Upper lobe of left lung (tissue), 4 donors: Measurements from ENCODE around the gene PELI2.

Source experiments
- CTCF ChIP-seq, 6 experiments: fragments of 450-650 bp in 4 of 6; fragments of 200-600 bp in 2 of 6; sonication (generic) in 2 of 6; IDR thresholded peaks; one replicate each; pipeline ENCODE4 v1.5.1; 2016 to 2019; ENCODE audit warnings: antibody characterized with exemption in 6 of 6
- EP300 ChIP-seq, 4 donors: sonication (generic); formaldehyde crosslinking; IDR thresholded peaks; one replicate each; pipeline ENCODE4 v1.5.1; 2017; ENCODE audit warnings: antibody characterized with exemption in 4 of 4, control low read depth in 2 of 4
- POLR2A ChIP-seq, 4 donors: fragments of 450-650 bp; IDR thresholded peaks; one replicate each; pipeline ENCODE4 v1.5.1; 2016 to 2017; ENCODE audit warnings: antibody characterized with exemption in 4 of 4, mild to moderate bottlenecking in 2 of 4
- POLR2AphosphoS5 ChIP-seq, 2 donors: sonication (generic); formaldehyde crosslinking; IDR thresholded peaks; one replicate each; pipeline ENCODE4 v1.5.1; 2017; ENCODE audit warnings: antibody characterized with exemption in 2 of 2

GRCh38 chr14:56143025-56143424 lies 24.8 kb downstream of the PELI2 start:
- TF ChIP-seq POLR2A (IDR thresholded peaks at IDR 0.05) (no peak), CTCF (IDR thresholded peaks at IDR 0.05) (no peak), POLR2AphosphoS5 (IDR thresholded peaks at IDR 0.05) (no peak), EP300 (IDR thresholded peaks at IDR 0.05) (no peak)
